ENCODE measurements around the gene MINDY4.

The MINDY4 gene

DNA sequence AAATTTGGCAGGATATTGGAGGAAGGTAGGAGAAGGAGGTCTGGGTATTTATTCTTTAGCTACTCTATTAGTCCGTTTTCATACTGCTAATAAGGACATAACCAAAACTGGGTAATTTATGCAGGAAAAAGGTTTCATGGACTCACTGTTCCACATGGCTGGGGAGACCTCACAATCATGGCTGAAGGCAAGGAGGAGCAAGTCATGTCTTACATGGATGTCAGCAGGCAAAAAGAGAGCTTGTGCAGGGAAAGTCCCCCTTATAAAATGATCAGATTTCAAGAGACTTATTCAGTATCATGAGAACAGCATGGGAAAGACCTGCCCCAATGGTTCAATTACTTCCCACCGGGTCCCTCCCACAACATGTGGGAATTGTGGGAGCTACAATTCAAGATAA lies 21.2 kb upstream of the MINDY4 start:
- no peak for DNase-seq (ENCODE audit: extremely low read depth, low read depth)

DNA sequence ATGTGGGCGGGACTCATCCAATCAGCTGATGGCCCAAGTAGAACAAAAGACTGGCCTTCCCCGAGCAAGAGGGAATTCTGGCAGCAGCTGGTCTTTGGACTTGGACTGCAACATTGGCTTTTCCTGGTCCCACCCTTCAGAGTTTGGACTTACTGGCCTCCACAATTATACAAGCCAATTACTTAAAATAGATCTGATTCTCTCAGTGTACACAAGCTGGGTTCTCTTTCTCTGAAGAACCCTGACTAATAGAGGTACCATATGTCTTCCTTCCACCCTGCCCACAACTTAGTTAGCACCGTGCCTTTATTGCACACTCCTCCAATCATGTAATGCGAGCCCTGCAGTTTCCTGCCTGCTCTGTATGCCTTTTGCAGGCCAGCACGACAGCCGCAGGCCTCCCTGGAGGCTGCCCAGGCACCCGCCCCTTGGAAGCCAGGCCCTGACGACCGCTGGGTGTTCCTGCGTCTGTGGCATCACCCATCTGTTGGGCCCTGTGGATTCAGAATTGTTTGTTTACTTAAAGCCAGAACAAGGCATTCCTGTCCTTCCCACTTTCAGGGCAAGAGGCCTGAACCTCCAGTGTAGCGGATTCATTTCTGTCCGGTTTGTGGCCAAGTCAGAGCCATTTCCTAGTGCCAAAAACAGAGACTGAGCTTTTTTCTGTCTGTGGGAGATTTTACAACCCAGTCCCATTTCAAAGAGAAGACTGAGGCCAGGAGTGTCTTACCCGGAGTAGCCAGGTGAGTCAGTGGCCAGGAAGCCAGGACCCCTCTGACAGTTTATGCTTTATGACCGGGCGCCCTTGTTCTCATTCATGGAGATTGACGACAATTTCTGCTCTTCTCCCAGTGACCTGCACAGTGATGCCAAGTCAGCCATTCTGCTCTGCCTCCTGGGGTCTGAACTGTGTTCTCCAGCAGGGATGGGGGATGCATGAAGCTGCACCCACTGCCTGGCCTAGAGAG lies 20.2 kb upstream of the MINDY4 start:
- 0 out of 2 replicates have a peak overlapping the region, but pooled peaks have one; percentile 3 for H3K4me3 ChIP-seq (replicated peaks; ENCODE audit: low read depth, low read length)
- TF ChIP-seq, protein P1, sequence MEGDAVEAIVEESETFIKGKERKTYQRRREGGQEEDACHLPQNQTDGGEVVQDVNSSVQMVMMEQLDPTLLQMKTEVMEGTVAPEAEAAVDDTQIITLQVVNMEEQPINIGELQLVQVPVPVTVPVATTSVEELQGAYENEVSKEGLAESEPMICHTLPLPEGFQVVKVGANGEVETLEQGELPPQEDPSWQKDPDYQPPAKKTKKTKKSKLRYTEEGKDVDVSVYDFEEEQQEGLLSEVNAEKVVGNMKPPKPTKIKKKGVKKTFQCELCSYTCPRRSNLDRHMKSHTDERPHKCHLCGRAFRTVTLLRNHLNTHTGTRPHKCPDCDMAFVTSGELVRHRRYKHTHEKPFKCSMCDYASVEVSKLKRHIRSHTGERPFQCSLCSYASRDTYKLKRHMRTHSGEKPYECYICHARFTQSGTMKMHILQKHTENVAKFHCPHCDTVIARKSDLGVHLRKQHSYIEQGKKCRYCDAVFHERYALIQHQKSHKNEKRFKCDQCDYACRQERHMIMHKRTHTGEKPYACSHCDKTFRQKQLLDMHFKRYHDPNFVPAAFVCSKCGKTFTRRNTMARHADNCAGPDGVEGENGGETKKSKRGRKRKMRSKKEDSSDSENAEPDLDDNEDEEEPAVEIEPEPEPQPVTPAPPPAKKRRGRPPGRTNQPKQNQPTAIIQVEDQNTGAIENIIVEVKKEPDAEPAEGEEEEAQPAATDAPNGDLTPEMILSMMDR (IDR thresholded peaks at IDR 0.05; ENCODE audit: low read depth, low read length, missing control alignments) = no peak
- DNase-seq (ENCODE audit: extremely low read depth, low read depth) = peak; percentile 95

More for the DNA sequence above, 21.2 kb upstream of the MINDY4 start:
- no peak overlapping the region for H3K4me3 ChIP-seq (replicated peaks; ENCODE audit: low read depth, low read length)
- TF ChIP-seq, protein P1 (IDR thresholded peaks at IDR 0.05; ENCODE audit: low read depth, low read length, missing control alignments) = no peak

DNA sequence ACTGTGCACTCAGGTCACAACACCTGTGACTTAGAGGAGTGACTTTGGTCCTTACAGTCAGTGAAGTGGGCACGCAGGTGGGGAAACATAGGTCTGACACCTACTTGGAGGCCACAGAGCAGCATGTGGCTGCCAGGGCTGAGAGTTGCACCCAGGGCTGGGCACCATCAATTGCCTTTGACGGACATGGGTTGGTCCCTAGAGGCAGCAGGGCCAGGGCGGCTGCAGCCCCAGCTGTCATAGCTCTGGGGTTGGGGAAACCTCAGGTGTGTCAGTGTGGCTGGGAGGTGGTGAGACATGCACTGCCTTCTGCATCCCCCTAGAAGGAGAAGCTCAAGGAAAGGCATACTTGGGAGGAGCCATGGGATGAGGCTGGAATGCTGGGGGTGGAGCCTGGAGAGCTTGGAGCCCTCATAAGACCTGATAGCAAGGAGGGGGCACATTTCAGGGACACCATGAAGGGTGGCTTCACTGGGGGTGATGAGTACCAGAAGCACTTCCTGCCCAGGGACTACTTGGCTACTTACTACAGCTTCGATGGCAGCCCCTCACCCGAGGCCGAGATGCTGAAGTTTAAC lies 19.4 kb upstream of the MINDY4 start, which contains the start of gene INMT:
Gene INMT, plus strand, starts transcription at position 440 of the 578 bp plus-strand sequence. Its CDS starts 16 bp downstream, at position 456.
- TF ChIP-seq, protein P1 (IDR thresholded peaks at IDR 0.05; ENCODE audit: low read depth, low read length, missing control alignments) = no peak
- DNase-seq (ENCODE audit: extremely low read depth, low read depth) = no peak
- 0 out of 2 replicates have a peak within 1 kb of the TSS, but pooled peaks have one; percentile 3 for H3K4me3 ChIP-seq (replicated peaks; ENCODE audit: low read depth, low read length)

DNA sequence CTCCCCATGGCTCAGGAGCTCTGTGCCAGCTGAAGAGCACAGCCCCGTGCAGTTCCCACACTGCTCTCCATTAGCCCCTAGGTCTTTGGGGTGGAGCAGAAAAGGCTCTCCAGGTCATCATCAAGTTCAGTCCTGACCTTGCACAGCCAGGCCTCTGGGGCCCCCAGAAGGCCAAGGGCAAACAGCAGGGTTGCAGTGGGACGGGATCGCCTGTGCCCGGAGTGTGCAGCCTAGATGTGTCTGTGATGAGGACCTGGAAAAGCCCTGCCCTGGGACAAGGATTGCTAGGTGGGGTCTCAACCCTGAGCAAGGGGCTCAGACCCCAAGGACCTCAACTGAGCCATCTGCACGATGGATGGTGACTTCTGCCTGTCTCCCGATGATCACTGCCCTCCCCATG lies 18.7 kb upstream of the MINDY4 start:
- H3K4me3 ChIP-seq (replicated peaks; ENCODE audit: low read depth, low read length) = no peak overlapping the region
- no peak for DNase-seq (ENCODE audit: extremely low read depth, low read depth)
- TF ChIP-seq, protein P1 (IDR thresholded peaks at IDR 0.05; ENCODE audit: low read depth, low read length, missing control alignments) = no peak

DNA sequence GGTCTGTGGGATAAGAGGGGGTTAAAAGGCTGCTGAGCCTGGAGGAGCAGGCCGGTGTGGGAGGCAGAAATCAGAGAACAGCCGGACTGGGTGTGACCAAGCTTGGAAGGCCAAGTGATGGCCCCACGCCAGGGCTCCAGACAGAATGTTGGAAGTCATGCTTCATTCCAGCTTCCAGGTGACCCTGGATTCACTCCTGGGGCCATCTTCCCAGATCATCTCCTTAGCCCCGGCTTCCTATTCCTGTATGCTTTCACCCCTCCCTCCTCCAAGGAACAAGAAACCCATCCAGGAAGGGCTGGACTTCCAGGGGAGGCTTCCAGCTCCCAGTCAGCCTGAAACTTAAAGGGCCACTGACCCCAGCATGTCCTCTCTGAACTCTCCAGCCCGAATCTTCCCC lies 18.2 kb upstream of the MINDY4 start:
- no peak for DNase-seq (ENCODE audit: extremely low read depth, low read depth)
- H3K4me3 ChIP-seq (replicated peaks; ENCODE audit: low read depth, low read length) = no peak overlapping the region
- TF ChIP-seq, protein P1 (IDR thresholded peaks at IDR 0.05; ENCODE audit: low read depth, low read length, missing control alignments) = no peak

DNA sequence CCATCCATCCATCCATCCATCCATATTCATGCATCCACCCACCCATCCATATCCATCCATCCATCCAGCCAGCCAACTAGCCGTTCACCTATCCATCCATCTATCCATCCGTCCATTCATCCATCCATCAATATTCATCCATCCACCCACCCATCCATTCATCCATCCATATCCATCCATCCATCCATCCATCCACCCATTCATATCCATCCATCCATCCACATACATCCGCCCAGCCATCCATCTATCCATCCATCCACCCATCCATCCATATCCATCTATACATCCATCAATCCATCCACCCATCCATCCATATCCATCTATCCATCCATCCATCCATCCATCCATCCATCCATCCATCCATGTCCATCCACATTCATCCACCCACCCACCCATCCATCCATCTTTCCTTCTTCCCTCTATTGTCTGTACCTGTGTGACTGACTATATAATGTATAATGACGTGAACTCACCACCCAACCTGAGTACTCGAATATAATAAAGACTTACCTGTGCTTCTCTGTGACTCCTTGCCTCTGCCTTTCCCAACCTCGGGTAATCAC lies 16.8 kb upstream of the MINDY4 start:
- no peak overlapping the region for H3K4me3 ChIP-seq (replicated peaks; ENCODE audit: low read depth, low read length)
- DNase-seq (ENCODE audit: extremely low read depth, low read depth) = no peak
- TF ChIP-seq, protein P1 (IDR thresholded peaks at IDR 0.05; ENCODE audit: low read depth, low read length, missing control alignments) = no peak

Measured in HFF-Myc (cell line).